ENCODE results near the gene HNRNPM. TPM values are rescaled to one million over a fixed set of nuclear protein-coding genes. Genes with fewer than 3 reads are reported as not detected.

The HNRNPM gene
- total and polyA plus RNA-seq, 2 donors (not counting 1 experiment from before 2014, with no cell fraction given) = 137 to 221 TPM

- Histone ChIP-seq H3K79me2 (ENCODE audit: control insufficient read depth, insufficient read depth, low read length) (no peaks in the 10 kb centered on the region), H3K9ac (ENCODE audit: low read length) (no peak overlapping the region), H3K27me3 (replicated peaks in 1 of 4; ENCODE audit: control extremely low read depth in 1 of 4, control insufficient read depth in 3 of 4, insufficient read depth in 4 of 4, low read length in 3 of 4) (no peaks in the 10 kb centered on the region), H2AFZ (ENCODE audit: insufficient read depth, low read depth, low read length, poor library complexity, severe bottlenecking) (no peak overlapping the region), H3K4me1 (ENCODE audit: control insufficient read depth in 2 of 2, insufficient read depth in 2 of 2, low read length in 2 of 2) (no peaks in the 10 kb centered on the region), H3K9me3 (ENCODE audit: control extremely low read depth in 1 of 3, control insufficient read depth in 2 of 3, insufficient read depth in 1 of 3, low read length in 2 of 3) (peaks cover 0 to 7% (median 0%) of the 10 kb centered on the region in 3 donors), H3K4me3 (ENCODE audit: control extremely low read depth in 1 of 5, extremely low read depth in 1 of 5, insufficient read depth in 1 of 5, low read depth in 2 of 5, low read length in 4 of 5) (no peak overlapping the region), H3K36me3 (replicated peaks in 1 of 2; ENCODE audit: control extremely low read depth in 1 of 2, control insufficient read depth in 1 of 2, extremely low read depth in 1 of 2, insufficient read depth in 2 of 2, low read length in 1 of 2) (peaks cover 3 to 48% of the 10 kb centered on the region in 2 experiments), H4K20me1 (ENCODE audit: control insufficient read depth, insufficient read depth, low read length, poor library complexity, severe bottlenecking) (no peaks in the 10 kb centered on the region), H3K27ac (ENCODE audit: low read length in 2 of 2) (no peak overlapping the region), H3K4me2 (replicated peaks; ENCODE audit: low read depth, low read length, poor library complexity, severe bottlenecking) (no peak overlapping the region)
- Mint-ChIP-seq H3K4me1 (peaks cover 2% of the 10 kb centered on the region), H3K4me3 (no peak overlapping the region), H3K27ac (no peak overlapping the region), H3K9me3 (ENCODE audit: insufficient read depth) (no peaks in the 10 kb centered on the region), H3K27me3 (no peaks in the 10 kb centered on the region)
- ATAC-seq (ENCODE audit: low read depth) = no peak
- POLR2A ChIA-PET = no interaction called here
- intact Hi-C loops (cut with micrococcal nuclease) = no loop called here
- 99% methylated on average over 32 of the region's 35 CpGs for WGBS (ENCODE audit: insufficient coverage)
- no peak for DNase-seq
- CTCF ChIA-PET = no interaction called here
- TF ChIP-seq EZH2 (IDR thresholded peaks at IDR 0.05; ENCODE audit: borderline replicate concordance, insufficient read depth, low read depth, low read length, poor library complexity, severe bottlenecking) (no peak), CTCF (IDR thresholded peaks at IDR 0.05) (no peak)
Measured at GRCh38 chr19:8530061-8530679, 85.4 kb downstream of the HNRNPM start.

- H2AFZ ChIP-seq (ENCODE audit: insufficient read depth, low read depth, low read length, poor library complexity, severe bottlenecking) = no peak overlapping the region
- TF ChIP-seq EZH2 (IDR thresholded peaks at IDR 0.05; ENCODE audit: borderline replicate concordance, insufficient read depth, low read depth, low read length, poor library complexity, severe bottlenecking) = no peak
- no peak for TF ChIP-seq CTCF (IDR thresholded peaks at IDR 0.05)
- H3K79me2 ChIP-seq (ENCODE audit: control insufficient read depth, insufficient read depth, low read length) = no peaks in the 10 kb centered on the region
- H3K4me1 Mint-ChIP-seq = peaks cover 2% of the 10 kb centered on the region
- H3K9me3 ChIP-seq (ENCODE audit: control extremely low read depth in 1 of 3, control insufficient read depth in 2 of 3, insufficient read depth in 1 of 3, low read length in 2 of 3) = no peaks in the 10 kb centered on the region
- H3K4me3 ChIP-seq (ENCODE audit: control extremely low read depth in 1 of 5, extremely low read depth in 1 of 5, insufficient read depth in 1 of 5, low read depth in 2 of 5, low read length in 4 of 5) = no peak overlapping the region
- H3K27me3 ChIP-seq (replicated peaks in 1 of 4; ENCODE audit: control extremely low read depth in 1 of 4, control insufficient read depth in 3 of 4, insufficient read depth in 4 of 4, low read length in 3 of 4) = no peaks in the 10 kb centered on the region
- H3K36me3 ChIP-seq (replicated peaks in 1 of 2; ENCODE audit: control extremely low read depth in 1 of 2, control insufficient read depth in 1 of 2, extremely low read depth in 1 of 2, insufficient read depth in 2 of 2, low read length in 1 of 2) = peaks cover 3 to 40% of the 10 kb centered on the region in 2 experiments
- ChIA-PET POLR2A (no interaction called here), CTCF (no interaction called here)
- no peaks in the 10 kb centered on the region for H3K27me3 Mint-ChIP-seq
- no peaks in the 10 kb centered on the region for H3K9me3 Mint-ChIP-seq (ENCODE audit: insufficient read depth)
- DNase-seq (no peak), ATAC-seq (ENCODE audit: low read depth) (no peak)
- H3K4me3 Mint-ChIP-seq = no peak overlapping the region
- no peak overlapping the region for H3K4me2 ChIP-seq (replicated peaks; ENCODE audit: low read depth, low read length, poor library complexity, severe bottlenecking)
- WGBS (ENCODE audit: insufficient coverage) = 94% methylated on average over 6 of the region's 7 CpGs
- H3K4me1 ChIP-seq (ENCODE audit: control insufficient read depth in 2 of 2, insufficient read depth in 2 of 2, low read length in 2 of 2) = no peaks in the 10 kb centered on the region
- no peak overlapping the region for H3K27ac ChIP-seq (ENCODE audit: low read length in 2 of 2)
- H3K27ac Mint-ChIP-seq = no peak overlapping the region
- intact Hi-C loops (cut with micrococcal nuclease) = no loop called here
- H4K20me1 ChIP-seq (ENCODE audit: control insufficient read depth, insufficient read depth, low read length, poor library complexity, severe bottlenecking) = no peaks in the 10 kb centered on the region
- no peak overlapping the region for H3K9ac ChIP-seq (ENCODE audit: low read length)
Measured at GRCh38 chr19:8531470-8531869, 86.7 kb downstream of the HNRNPM start.

Measured in B cell (primary cell).